CMK (cell line): ENCODE results near the gene MATR3.
"Not testable (repeated sequence)": the region's sequence is repeated elsewhere in the genome, so short reads cannot be mapped to it uniquely, and the experiment has no call there.

Source experiments
- DNase-seq: peaks from one replicate; pipeline ENCODE4 v3.0.0-alpha.2; 2010; ENCODE audit warnings: low read depth

The MATR3 gene

DNA sequence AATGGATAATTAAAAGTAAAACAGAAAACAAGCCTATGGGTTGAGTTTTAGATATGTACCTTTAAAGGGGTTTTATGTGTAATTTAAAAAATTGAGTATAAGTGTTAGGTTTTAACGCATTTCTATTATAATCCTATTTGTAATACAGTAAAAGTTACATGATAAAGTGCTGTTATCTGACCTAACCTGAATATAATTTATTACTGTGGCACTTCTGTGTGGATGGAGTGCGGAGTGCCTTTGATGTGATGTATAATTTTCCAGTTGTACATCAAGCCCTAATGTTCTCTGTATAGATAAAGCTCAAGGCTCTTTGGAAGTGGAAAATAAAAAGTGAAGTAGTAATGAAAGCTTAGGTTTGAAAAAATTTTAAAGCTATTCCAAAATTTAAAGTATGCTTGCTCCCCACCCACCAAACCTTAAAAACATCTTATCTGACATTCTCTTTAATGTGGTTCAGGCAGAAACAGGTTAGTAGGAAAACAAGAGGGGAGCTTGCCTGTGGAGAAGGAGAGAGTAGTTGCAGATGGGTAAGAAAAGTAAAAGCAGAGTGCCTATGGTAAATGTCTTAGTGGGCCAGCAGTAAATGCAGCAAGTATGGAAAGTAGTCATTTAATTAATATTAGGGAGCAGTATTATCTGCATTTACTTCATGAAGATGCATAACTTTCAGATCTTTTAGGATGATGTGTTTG lies 4.0 kb downstream of the MATR3 start:
- no peak for DNase-seq

DNA sequence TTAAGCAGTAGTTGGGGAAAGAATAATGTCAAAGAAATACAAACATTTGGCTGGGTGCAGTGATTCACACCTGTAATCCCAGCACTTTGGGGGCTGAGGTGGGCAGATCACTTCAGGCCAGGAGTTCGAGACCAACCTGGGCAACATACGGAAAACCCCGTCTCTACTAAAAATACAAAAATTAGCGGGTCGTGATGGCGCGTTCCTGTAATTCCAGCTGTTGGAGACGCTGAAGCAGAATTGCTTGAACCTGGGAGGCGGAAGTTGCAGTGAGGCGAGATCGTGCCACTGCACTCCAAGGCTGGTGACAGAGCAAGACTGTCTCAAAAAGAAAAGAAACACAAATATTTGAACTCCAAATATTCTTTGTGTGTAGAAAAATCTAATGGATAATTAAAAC lies 4.7 kb downstream of the MATR3 start:
- DNase-seq = no peak

DNA sequence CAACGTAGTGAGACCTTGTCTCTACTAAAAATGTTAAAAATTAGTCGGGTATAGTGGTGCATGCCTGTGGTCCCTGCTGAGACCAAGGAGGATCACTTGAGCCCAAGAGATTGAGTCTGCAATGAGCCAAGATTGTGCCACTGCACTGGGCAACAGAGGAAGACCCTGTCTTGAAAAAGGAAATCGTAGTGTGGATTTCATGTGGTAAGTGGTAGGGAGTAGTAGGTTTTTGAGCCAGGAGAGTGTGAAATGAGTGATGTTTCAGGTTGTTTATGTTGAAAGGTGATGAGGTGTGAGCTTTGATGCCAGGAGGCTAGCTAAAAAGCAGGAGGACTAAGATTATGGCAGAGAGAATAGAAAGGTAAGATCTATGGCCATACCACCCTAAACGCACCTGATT lies 5.9 kb downstream of the MATR3 start:
- DNase-seq = no peak

- no peak for DNase-seq
These were observed 8.4 kb downstream of the MATR3 start for GRCh38 chr5:139301808-139302499.

DNA sequence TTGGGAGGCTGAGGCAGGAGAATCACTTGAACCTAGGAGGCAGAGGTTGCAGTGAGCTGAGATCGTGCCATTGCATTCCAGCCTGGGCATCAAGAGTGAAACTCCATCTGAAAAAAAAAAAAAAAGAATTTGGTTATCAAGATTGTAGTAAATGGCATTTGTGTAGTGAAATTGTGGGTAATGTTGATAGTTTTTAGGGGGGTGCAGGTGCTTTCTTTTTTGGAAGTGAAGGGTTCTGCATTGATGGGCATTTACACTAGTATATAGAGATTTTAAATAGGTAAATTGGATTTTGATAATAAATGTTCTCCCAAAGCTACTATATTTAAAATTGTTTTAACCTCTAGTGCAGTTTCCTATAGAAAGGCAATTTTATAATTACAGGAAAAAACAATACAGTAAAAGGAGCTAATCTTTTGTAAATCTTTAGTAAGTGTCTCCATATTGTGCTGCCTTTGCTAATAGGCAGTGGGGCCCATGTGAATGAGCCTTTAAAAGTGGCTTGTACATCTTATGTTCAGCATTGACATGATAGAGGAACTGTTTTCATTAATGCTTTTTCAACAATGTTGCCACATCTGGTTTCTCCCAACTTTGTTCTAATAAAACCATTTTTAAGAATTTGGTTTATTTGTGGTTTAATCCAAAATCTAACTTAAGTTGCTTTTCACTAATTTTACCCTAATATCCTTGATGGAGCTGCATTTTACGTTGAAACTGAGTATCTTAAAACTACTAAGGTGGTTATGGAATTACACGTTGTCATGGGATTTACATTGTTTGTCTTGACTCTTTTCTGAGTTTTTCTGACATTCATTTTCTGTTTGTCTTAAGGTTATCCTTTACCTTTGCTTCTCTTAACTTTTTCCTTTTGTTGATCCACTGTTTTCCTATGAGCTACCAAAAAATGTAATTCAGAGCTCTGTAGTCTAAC lies 11.1 kb downstream of the MATR3 start:
- no peak for DNase-seq

- DNase-seq = no peak
These were observed 12.7 kb downstream of the MATR3 start for GRCh38 chr5:139306197-139306596.

- DNase-seq = no peak
These were observed 13.3 kb downstream of the MATR3 start for GRCh38 chr5:139306628-139307379.

- no peak for DNase-seq
These were observed 15.3 kb downstream of the MATR3 start for GRCh38 chr5:139308797-139309196.

- DNase-seq = not testable (repeated sequence)
These were observed 17.2 kb downstream of the MATR3 start for GRCh38 chr5:139310715-139311186.

GRCh38 chr5:139312075-139312474 lies 18.5 kb downstream of the MATR3 start:
- DNase-seq = no peak

DNA sequence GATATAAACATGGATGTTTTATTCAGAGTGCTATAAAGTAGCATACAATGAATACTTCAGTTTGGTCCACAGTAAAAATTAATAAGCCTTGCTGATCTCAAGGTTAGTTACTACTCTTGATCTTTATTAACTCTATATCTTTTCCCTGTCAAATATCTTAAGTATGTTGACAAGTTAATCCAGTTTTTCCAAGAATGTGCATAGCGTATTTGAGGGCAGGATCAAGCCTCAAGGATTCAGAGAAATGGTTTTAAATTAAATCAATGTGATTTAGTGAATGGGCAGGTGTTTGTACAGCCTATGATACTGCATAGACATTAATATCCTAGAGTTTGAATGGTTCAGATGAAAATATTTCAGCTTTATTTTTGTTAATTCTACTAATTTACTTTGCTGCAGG lies 20.7 kb downstream of the MATR3 start:
- no peak for DNase-seq

GRCh38 chr5:139315056-139315615 lies 21.6 kb downstream of the MATR3 start:
- DNase-seq = no peak

DNA sequence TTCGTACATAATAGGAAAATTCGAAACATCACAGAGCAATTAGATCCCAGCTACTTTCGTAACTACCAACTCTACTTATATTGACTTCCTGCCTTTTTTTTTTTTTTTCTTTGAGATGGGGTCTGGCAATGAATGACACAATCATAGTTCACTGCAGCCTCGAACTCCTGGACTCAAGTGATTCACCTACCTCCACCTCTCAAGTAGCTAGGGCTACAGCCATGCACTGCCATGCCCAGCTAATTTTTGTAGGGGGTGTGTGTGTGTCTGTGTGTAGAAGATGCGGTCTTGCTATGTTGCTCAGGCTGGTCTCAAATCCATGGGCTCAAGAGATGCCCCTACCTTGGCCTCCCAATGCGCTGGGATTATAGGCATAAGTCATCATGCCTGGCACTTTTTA lies 42.3 kb downstream of the MATR3 start:
- DNase-seq = no peak

DNA sequence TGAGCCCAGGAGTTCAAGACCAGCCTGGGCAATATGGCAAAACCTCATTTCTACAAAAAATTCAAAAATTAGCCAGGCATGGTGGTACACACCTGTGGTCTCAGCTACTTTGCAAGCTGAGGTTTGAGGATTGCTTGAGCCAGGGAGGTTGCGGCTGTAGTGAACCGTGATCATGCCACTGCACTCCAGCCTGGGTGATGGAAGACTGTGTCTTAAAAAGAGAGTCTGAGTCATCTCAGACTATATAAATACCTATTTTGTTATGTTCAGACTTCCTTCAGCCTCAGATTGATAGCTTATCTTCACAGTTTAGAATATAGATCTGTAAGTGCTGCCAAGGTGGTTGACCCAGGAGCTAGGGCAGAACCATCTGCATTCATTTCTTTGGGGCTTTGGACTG lies 46.5 kb downstream of the MATR3 start:
- DNase-seq = no peak

DNA sequence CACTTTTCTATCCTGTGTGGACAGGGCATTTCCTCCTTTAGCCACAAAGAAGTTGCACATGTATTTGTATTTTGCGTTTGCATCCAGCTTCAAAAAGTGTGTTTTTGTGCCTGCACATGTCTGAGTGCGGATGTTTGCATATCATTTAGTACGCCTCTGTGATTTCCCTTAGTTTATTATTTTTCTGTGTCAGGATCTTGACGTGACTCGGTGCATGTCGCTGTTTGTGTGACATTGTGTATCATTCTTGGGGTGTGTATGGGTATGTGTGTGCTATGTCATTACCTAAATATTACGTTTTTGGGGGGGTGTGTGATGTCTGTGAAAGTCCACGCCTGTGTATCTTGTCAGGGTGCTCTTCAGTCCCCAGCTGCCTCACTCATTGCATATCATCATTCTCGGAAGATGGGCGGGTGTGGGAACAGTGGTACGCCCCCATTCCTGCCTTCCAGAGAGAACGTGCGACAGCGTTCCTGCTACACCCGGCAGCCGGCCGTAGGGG lies 47.7 kb downstream of the MATR3 start:
- no peak for DNase-seq

DNA sequence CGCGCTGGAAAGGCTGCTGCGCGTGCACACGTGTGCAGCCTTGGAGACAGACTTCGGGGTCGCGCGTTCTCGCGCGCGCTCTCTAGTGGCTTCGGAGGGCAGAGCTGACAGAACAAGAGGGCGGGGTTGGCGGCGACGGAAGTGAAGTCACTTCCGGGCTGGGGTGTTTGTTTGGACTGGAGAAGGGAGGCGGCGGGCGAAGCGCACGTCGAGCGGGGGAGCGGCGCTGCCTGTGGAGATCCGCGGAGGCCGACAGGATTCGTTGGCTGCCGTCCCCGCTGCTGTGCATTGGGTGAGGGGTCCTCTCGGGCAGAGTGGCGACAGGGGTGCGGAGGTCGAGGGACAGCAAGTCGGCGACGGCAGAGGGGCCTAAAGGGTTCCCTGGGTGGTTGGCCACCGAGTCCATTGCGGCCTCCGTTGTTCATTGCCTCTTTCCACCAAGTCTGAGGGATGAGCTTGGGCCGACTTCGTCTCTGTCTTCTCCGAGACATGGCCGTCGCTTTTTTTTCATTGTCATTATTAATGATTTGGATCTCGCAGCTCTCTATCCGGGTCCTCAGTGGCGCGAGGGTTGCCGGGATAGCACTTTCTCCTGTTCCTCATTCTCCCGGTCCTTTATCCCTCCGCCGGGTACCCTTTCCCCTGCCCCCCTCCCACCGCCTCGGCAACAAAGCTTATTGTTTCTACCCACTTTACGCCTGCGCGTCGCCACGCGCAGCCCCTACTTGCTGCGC lies 48.3 kb downstream of the MATR3 start, which contains the start of gene PAIP2:
TSS of gene PAIP2 (plus strand) at position 166 of the 734 bp plus-strand sequence. CDS start 21,931 bp downstream, outside the sequence.
- peak; percentile 92 for DNase-seq

GRCh38 chr5:139342423-139342723 lies 48.8 kb downstream of the MATR3 start:
- DNase-seq = no peak

- DNase-seq = no peak
These were observed 49.9 kb downstream of the MATR3 start for GRCh38 chr5:139343476-139343875.

- DNase-seq = no peak
These were observed 50.6 kb downstream of the MATR3 start for GRCh38 chr5:139344177-139344576.

DNA sequence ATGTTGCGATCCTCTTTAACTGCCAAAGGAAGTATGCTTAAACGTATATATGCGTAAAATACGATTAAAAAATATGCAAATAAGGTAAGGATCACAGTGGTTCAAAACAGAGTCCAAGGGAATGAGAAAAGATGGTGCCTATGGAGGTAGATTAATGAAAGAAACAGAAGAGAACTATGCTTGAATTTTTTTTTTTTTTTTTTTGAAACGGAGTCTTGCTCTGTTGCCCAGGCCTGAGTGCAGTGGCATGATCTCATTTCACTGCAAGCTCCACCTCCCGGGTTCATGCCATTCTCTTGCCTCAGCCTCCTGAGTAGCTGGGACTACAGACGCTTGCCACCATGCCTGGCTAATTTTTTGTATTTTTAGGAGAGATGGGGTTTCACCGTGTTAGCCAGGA lies 51.9 kb downstream of the MATR3 start:
- DNase-seq = not testable (repeated sequence)

GRCh38 chr5:139347863-139348262 lies 54.3 kb downstream of the MATR3 start:
- DNase-seq = not testable (repeated sequence)
